PC-3 (cell line): ENCODE measurements around the gene ZYG11A. TPM values are rescaled to one million over a fixed set of nuclear protein-coding genes. Genes with fewer than 3 reads are reported as not detected.

Experiments used
- ATAC-seq: fragments of 200-7000 bp; cut with Tn5 transposase; 2 replicates; pipeline ENCODE4 v1.9.1; 2020; ENCODE audit warnings: mild to moderate bottlenecking, moderate library complexity
- BruUV-seq: library from RNA; stranded (reverse); fragments of 400-500 nt; replicated peaks from 2 replicates; lab custom pipeline; 2021; lab: Mats Ljungman, UMichigan
- CTCF ChIA-PET: fragments of 300-600 bp; sonication (Branson Sonifier 250); formaldehyde crosslinking; loops from one replicate; lab custom pipeline; 2022; ENCODE audit warnings: antibody characterized with exemption; lab: Charles Lee
- POLR2A ChIA-PET: fragments of 300-600 bp; sonication (Branson Sonifier 250); formaldehyde crosslinking; loops from one replicate; lab custom pipeline; 2022; ENCODE audit warnings: antibody characterized with exemption; ENCODE audit not compliant: unreplicated experiment; lab: Charles Lee
- DNase-seq: peaks from one replicate; pipeline ENCODE4 v3.0.0-alpha.2; 2015
- H2AFZ ChIP-seq: fragments of 300-600 bp; sonication (generic); 2 replicates; pipeline ENCODE4 v1.6.0; 2016; ENCODE audit warnings: antibody characterized with exemption, low read length
- H3F3A ChIP-seq: fragments of 300-600 bp; sonication (generic); one replicate; pipeline ENCODE4 v1.6.0; 2017; ENCODE audit warnings: antibody characterized with exemption, low read length, control low read depth, mild to moderate bottlenecking; ENCODE audit not compliant: unreplicated experiment
- H3K27ac ChIP-seq: fragments of 300-600 bp; sonication (generic); 2 replicates; pipeline ENCODE4 v1.5.1; 2016; ENCODE audit warnings: mild to moderate bottlenecking, low read length
- H3K27me3 ChIP-seq: fragments of 300-600 bp; sonication (generic); 2 replicates; pipeline ENCODE4 v1.6.1; 2016; ENCODE audit warnings: low read length, mixed read lengths
- H3K36me3 ChIP-seq: fragments of 300-600 bp; sonication (generic); 2 replicates; pipeline ENCODE4 v1.6.1; 2016; ENCODE audit warnings: low read depth, mixed run types, low read length, mixed read lengths
- H3K4me1 ChIP-seq: fragments of 300-600 bp; sonication (generic); 2 replicates; pipeline ENCODE4 v1.5.1; 2016; ENCODE audit warnings: low read length; ENCODE audit not compliant: insufficient read depth
- H3K4me2 ChIP-seq: fragments of 300-600 bp; sonication (generic); 2 replicates; pipeline ENCODE4 v1.6.0; 2016; ENCODE audit warnings: low read length
- H3K4me3 ChIP-seq: fragments of 300-600 bp; sonication (generic); 2 replicates; pipeline ENCODE4 v1.5.1; 2016; ENCODE audit warnings: mild to moderate bottlenecking, low read length, mixed read lengths
- H3K79me2 ChIP-seq: fragments of 300-600 bp; sonication (generic); 2 replicates; pipeline ENCODE4 v1.6.1; 2017; ENCODE audit warnings: low read length, mixed read lengths
- H3K9ac ChIP-seq: fragments of 300-600 bp; sonication (generic); 2 replicates; pipeline ENCODE4 v1.6.0; 2016; ENCODE audit warnings: mild to moderate bottlenecking, low read length
- H3K9me2 ChIP-seq: fragments of 300-600 bp; sonication (generic); replicated peaks from 2 replicates; pipeline ENCODE4 v1.6.1; 2016; ENCODE audit warnings: mixed run types, low read length, mixed read lengths
- H3K9me3 ChIP-seq: fragments of 300-600 bp; sonication (generic); 2 replicates; pipeline ENCODE4 v1.6.1; 2016; ENCODE audit warnings: low read length, mixed read lengths
- H4K20me1 ChIP-seq: fragments of 300-600 bp; sonication (generic); 2 replicates; pipeline ENCODE4 v1.6.1; 2016; ENCODE audit warnings: low read length, mixed read lengths
- EZH2 ChIP-seq: fragments of 300-600 bp; sonication (generic); IDR thresholded peaks from one replicate; pipeline ENCODE4 v1.6.1; 2017; ENCODE audit warnings: antibody characterized with exemption, mild to moderate bottlenecking, low read length; ENCODE audit not compliant: unreplicated experiment
- EZH2phosphoT487 ChIP-seq: fragments of 300-600 bp; sonication (generic); IDR thresholded peaks from 2 replicates; pipeline ENCODE4 v1.6.1; 2018; ENCODE audit warnings: mild to moderate bottlenecking, antibody characterized with exemption, low read length, borderline replicate concordance
- intact Hi-C: fragments of 100-400 bp; cut with micrococcal nuclease; formaldehyde crosslinking; loops from 2 replicates; pipeline ENCODE4 v1.9.0; 2023
- total RNA-seq: library from RNA; depleted of rRNA; stranded (reverse); fragments of >200 nt; gene quantifications from 2 replicates; pipeline ENCODE4 v1.2.3, GENCODE V29; 2014
- TF ChIP-seq, protein P1 (sequence below): fragments of 300-600 bp; sonication (generic); conservative IDR thresholded peaks from 2 replicates; pipeline ENCODE4 v1.5.1; 2017; ENCODE audit warnings: antibody characterized with exemption, low read depth, mild to moderate bottlenecking, low read length

The ZYG11A gene
- total RNA-seq, 1 experiment from 2014 or later, result 0.47 TPM

DNA sequence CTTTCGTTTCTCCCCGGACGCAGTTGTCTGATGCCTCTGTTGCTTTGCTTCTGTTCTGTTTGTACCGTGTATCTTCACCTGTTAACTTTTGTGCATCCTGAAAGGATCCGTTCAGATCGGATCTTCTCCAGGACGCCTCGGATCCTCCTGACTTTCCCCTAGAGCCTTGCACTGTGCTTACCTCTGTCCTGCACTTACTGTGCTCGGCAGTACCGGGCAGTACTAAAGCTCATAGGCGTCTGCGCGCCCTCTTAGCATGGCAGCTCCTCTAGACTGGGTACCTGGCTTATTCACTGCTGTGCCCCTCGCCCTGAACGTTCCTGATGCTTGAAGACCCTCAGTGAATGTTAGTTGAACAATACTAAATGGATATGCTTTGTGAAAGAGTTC lies 85.5 kb downstream of the ZYG11A start:
- ATAC-seq (peak; percentile 37), DNase-seq (peak; percentile 25)
- H3K79me2 ChIP-seq, result peaks cover 19% of the 10 kb centered on the region
- TF ChIP-seq, protein P1, sequence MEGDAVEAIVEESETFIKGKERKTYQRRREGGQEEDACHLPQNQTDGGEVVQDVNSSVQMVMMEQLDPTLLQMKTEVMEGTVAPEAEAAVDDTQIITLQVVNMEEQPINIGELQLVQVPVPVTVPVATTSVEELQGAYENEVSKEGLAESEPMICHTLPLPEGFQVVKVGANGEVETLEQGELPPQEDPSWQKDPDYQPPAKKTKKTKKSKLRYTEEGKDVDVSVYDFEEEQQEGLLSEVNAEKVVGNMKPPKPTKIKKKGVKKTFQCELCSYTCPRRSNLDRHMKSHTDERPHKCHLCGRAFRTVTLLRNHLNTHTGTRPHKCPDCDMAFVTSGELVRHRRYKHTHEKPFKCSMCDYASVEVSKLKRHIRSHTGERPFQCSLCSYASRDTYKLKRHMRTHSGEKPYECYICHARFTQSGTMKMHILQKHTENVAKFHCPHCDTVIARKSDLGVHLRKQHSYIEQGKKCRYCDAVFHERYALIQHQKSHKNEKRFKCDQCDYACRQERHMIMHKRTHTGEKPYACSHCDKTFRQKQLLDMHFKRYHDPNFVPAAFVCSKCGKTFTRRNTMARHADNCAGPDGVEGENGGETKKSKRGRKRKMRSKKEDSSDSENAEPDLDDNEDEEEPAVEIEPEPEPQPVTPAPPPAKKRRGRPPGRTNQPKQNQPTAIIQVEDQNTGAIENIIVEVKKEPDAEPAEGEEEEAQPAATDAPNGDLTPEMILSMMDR, result no peak
- TF ChIP-seq EZH2, result no peak
- TF ChIP-seq EZH2phosphoT487, result no peak
- intact Hi-C loops, result loop anchor here (10.0 kb wide), 2 partner anchors 103 to 177 kb away; no protein-coding TSS in a partner anchor
- H3K9me3 ChIP-seq, result no peaks in the 10 kb centered on the region
- ChIA-PET CTCF (no interaction called here), POLR2A (no interaction called here)
- no peaks in the 10 kb centered on the region for H3K9me2 ChIP-seq
- no peak overlapping the region for H3K27ac ChIP-seq
- no peaks in the 10 kb centered on the region for H3K36me3 ChIP-seq
- H3K9ac ChIP-seq, result peak overlapping the region; percentile 84
- H4K20me1 ChIP-seq, result no peaks in the 10 kb centered on the region
- no peaks in the 10 kb centered on the region for H3K27me3 ChIP-seq
- H3K4me1 ChIP-seq, result peaks cover 13% of the 10 kb centered on the region; the same call in 1 of the 2 replicates
- no peaks in the 10 kb centered on the region for H3F3A ChIP-seq
- peak overlapping the region; percentile 85 for H3K4me3 ChIP-seq
- BruUV-seq, result no TSS peak
- H2AFZ ChIP-seq, result peak overlapping the region; percentile 97
- H3K4me2 ChIP-seq, result peak overlapping the region; percentile 91

DNA sequence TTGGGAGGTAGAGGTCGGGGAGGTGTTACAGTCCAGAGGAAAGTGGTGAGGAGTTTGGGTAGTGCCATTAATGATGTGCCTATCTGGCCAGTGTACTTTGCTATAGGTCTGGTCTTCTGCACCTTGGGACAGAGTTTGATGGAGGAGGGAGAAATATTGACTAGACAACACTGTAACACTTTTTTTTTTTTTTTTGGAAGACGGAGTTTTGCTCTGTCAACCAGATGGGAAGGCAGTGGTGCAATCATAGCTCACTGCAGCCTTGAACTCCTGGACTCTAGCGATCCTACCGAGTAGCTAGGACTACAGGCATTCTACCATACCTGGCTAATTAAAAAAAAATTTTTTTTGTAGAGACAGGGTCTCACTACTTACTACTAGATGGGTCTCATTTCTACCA lies 86.5 kb downstream of the ZYG11A start:
- Histone ChIP-seq H3K27ac (no peak overlapping the region), H2AFZ (no peak overlapping the region), H3K36me3 (no peaks in the 10 kb centered on the region), H3K79me2 (peaks cover 19% of the 10 kb centered on the region), H3K27me3 (no peaks in the 10 kb centered on the region), H4K20me1 (no peaks in the 10 kb centered on the region), H3K9me3 (no peaks in the 10 kb centered on the region), H3K4me2 (peak overlapping the region; percentile 91), H3K9ac (no peak overlapping the region), H3K9me2 (no peaks in the 10 kb centered on the region), H3F3A (no peaks in the 10 kb centered on the region), H3K4me3 (no peak overlapping the region), H3K4me1 (peaks cover 13% of the 10 kb centered on the region; the same call in 1 of the 2 replicates)
- intact Hi-C loops, result loop anchor here (10.0 kb wide), 2 partner anchors 104 to 176 kb away; no protein-coding TSS in a partner anchor
- ATAC-seq (no peak), DNase-seq (no peak)
- POLR2A ChIA-PET, result no interaction called here
- TF ChIP-seq EZH2, result no peak
- TF ChIP-seq, protein P1, result no peak
- TF ChIP-seq EZH2phosphoT487, result no peak
- CTCF ChIA-PET, result no interaction called here
- BruUV-seq, result no TSS peak

DNA sequence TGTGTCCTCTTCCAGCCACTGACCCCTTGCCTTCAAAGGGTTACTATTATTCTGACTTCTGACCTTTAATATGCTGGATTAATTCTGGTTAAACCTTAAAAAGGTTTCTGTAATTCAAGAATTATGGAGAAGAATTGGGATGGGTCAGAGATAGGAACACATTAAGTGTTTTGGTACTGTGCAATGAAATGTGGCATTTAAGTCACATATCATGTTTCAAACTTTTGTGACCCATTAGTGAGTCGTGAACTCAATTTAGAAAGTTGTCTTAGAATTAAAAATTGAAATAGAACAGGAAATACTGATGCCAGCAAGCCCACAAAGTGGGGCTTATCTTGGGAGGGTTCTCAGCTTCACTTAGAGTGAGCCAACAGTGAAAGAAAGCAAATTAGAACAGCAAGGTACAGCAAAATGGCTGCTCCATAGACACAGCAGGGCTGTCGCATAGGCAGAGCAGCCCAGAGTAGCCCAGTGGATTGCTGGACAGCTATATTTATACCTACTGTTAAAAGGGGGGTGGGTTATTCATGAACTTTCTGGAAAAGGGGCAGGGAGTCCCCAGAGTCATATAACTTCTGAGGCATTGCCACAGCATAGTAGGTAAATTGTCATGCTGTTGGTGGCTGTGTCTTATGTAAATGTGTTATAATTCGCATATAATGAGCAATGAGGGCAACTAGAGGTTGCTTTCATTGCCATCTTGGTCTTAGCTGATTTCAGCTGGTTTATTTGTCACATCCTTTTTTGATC lies 95.0 kb downstream of the ZYG11A start:
- Histone ChIP-seq H3K9me2 (no peaks in the 10 kb centered on the region), H3K27ac (no peak overlapping the region), H3K36me3 (no peaks in the 10 kb centered on the region), H4K20me1 (no peaks in the 10 kb centered on the region), H2AFZ (no peak overlapping the region), H3F3A (no peaks in the 10 kb centered on the region), H3K79me2 (no peaks in the 10 kb centered on the region), H3K9ac (no peak overlapping the region), H3K4me1 (no peaks in the 10 kb centered on the region), H3K4me3 (no peak overlapping the region), H3K27me3 (no peaks in the 10 kb centered on the region), H3K9me3 (no peaks in the 10 kb centered on the region), H3K4me2 (no peak overlapping the region)
- ATAC-seq (no peak), DNase-seq (no peak)
- intact Hi-C loops, result loop anchor here (10.0 kb wide), 1 partner anchor 57 kb away; no protein-coding TSS in a partner anchor
- TF ChIP-seq, protein P1, result no peak
- no peak for TF ChIP-seq EZH2
- no peak for TF ChIP-seq EZH2phosphoT487
- POLR2A ChIA-PET, result no interaction called here
- no TSS peak for BruUV-seq
- CTCF ChIA-PET, result no interaction called here
